Ovary (tissue), 9 donors: ENCODE data around the gene ANKS1B. TPM values are rescaled to one million over a fixed set of nuclear protein-coding genes. Genes with fewer than 3 reads are reported as not detected.
A peak's percentile ranks its signal among the peaks of the same experiment; 100 is the strongest.
"Not testable (repeated sequence)": the region's sequence is repeated elsewhere in the genome, so short reads cannot be mapped to it uniquely, and the experiment has no call there.

Source experiments
- DNase-seq, 5 donors: peaks; one replicate each; pipeline ENCODE4 v3.0.0-alpha.2; 2019 to 2020
- H3K27ac ChIP-seq, 2 donors: fragments of 200-600 bp; one replicate each; pipeline versions ENCODE4 v1.5.1 to v1.8.0; 2019 to 2022
- H3K27me3 ChIP-seq: fragments of 200-600 bp; one replicate; pipeline ENCODE4 v1.8.0; 2022
- H3K36me3 ChIP-seq: fragments of 200-600 bp; sonication (generic); one replicate; pipeline ENCODE4 v1.5.1; 2019
- H3K4me1 ChIP-seq: one replicate; pipeline ENCODE4 v1.8.1; 2013; ENCODE audit warnings: mild to moderate bottlenecking, moderate library complexity; ENCODE audit not compliant: insufficient read depth
- H3K4me3 ChIP-seq: fragments of 200-600 bp; sonication (generic); one replicate; pipeline ENCODE4 v1.5.1; 2017
- H3K9me3 ChIP-seq, 2 donors: fragments of 200-600 bp in 1 of 2; sonication (generic) in 1 of 2; one replicate each; pipeline versions ENCODE4 v1.5.1 to v1.8.1; 2013 to 2019; ENCODE audit warnings: mild to moderate bottlenecking in 1 of 2, moderate library complexity in 1 of 2
- CTCF ChIP-seq, 3 donors: fragments of 450-650 bp in 2 of 3; fragments of 200-600 bp in 1 of 3; IDR thresholded peaks; one replicate each; pipeline versions ENCODE4 v1.5.1 to v1.8.0; 2016 to 2022; ENCODE audit warnings: antibody characterized with exemption in 3 of 3, mild to moderate bottlenecking in 1 of 3
- EP300 ChIP-seq: sonication (generic); formaldehyde crosslinking; IDR thresholded peaks from one replicate; pipeline ENCODE4 v1.6.1; 2017; ENCODE audit warnings: antibody characterized with exemption
- POLR2A ChIP-seq: fragments of 450-650 bp; IDR thresholded peaks from one replicate; pipeline ENCODE4 v1.6.1; 2017; ENCODE audit warnings: antibody characterized with exemption, mild to moderate bottlenecking, moderate library complexity
- WGBS, 3 donors: extraction: QIAGEN DNeasy Blood & Tissue Kit in 1 of 3; methylation state at CpG; one replicate each; pipeline versions ENCODE4 v1.1.5 to v1.1.7; 2013 to 2017; 5-methylcytosine and 5-hydroxymethylcytosine counted together
- intact Hi-C, 4 donors: fragments of 100-400 bp; cut with DNase I; formaldehyde crosslinking; loops; one replicate each; pipeline versions ENCODE4 v1.11.0 to v1.15.1; 2022 to 2023
- polyA plus RNA-seq, 2 donors: library from polyadenylated mRNA; stranded (reverse); fragments of 200-250 nt in 1 of 2; fragments of 350-450 nt in 1 of 2; fragmentation: Illumina TruSeq in 1 of 2; extraction: RNeasy Lipid Tissue Mini Kit (QIAGEN cat#74804) in 1 of 2; gene quantifications; one replicate each; pipeline ENCODE4 v1.2.3, GENCODE V29; 2013 to 2014
- total RNA-seq, 7 donors: library from RNA; depleted of rRNA in 2 of 7; stranded (reverse); fragments of >200 nt in 2 of 7; fragmentation: NEBNext Ultra II Directional in 3 of 7; extraction: Animal tissue kit (Norgen Biotek cat#: 25700) in 3 of 7; gene quantifications; one replicate each; pipeline versions ENCODE4 v1.1.0 to v1.2.4, GENCODE V29; 2016 to 2023
- donor health status: DM: no; HTN: no; CAD: no; lungs with moderate emphysema.
- donor health status: DM: no; HTN: no; CAD: no.
- donor health status: Bipolar disorder and iron deficiency.
- donor health status: DM: yes; HTN: yes; CAD: no.
- donor health status: DM: no; HTN: no; CAD: no.
- donor health status: DM: yes; HTN: yes; CAD: no.

The ANKS1B gene
- total and polyA plus RNA-seq, 9 donors, result 0.80 to 34.9 (median 7.7) TPM

- no peaks in the 10 kb centered on the region for H3K36me3 ChIP-seq
- intact Hi-C loops, result no loop called here
- H3K27me3 ChIP-seq, result no peaks in the 10 kb centered on the region
- no peaks in the 10 kb centered on the region for H3K4me1 ChIP-seq
- no peak overlapping the region for H3K4me3 ChIP-seq
- H3K27ac ChIP-seq, result no peak overlapping the region
- no peaks in the 10 kb centered on the region for H3K9me3 ChIP-seq
- no peak for DNase-seq
- TF ChIP-seq CTCF (IDR thresholded peaks at IDR 0.05) (no peak), POLR2A (no peak), EP300 (no peak)
- WGBS, 3 donors, result 87 to 97% (median 96%) methylated on average over 2 of the region's 2 CpGs
Observed at GRCh38 chr12:98847242-98847641, 1137.5 kb downstream of the ANKS1B start.

- no peak overlapping the region for H3K4me3 ChIP-seq
- H3K27me3 ChIP-seq, result no peaks in the 10 kb centered on the region
- DNase-seq, result no peak
- TF ChIP-seq CTCF (IDR thresholded peaks at IDR 0.05), result no peak
- TF ChIP-seq POLR2A, result no peak
- TF ChIP-seq EP300, result no peak
- intact Hi-C loops, result no loop called here
- H3K36me3 ChIP-seq, result no peaks in the 10 kb centered on the region
- H3K4me1 ChIP-seq, result no peaks in the 10 kb centered on the region
- H3K9me3 ChIP-seq, result no peaks in the 10 kb centered on the region
- no peak overlapping the region for H3K27ac ChIP-seq
Observed at GRCh38 chr12:98845957-98846356, 1138.8 kb downstream of the ANKS1B start.

- WGBS, 3 donors, result 91 to 96% (median 91%) methylated on average over 3 of the region's 3 CpGs
- Histone ChIP-seq H3K4me1 (no peaks in the 10 kb centered on the region), H3K27ac (no peak overlapping the region), H3K9me3 (no peaks in the 10 kb centered on the region), H3K4me3 (no peak overlapping the region), H3K36me3 (no peaks in the 10 kb centered on the region), H3K27me3 (no peaks in the 10 kb centered on the region)
- TF ChIP-seq CTCF (IDR thresholded peaks at IDR 0.05) (no peak), POLR2A (no peak), EP300 (no peak)
- no peak for DNase-seq
- intact Hi-C loops, result no loop called here
Observed at GRCh38 chr12:98840325-98840724, 1144.4 kb downstream of the ANKS1B start.

- no peaks in the 10 kb centered on the region for H3K9me3 ChIP-seq
- no peaks in the 10 kb centered on the region for H3K36me3 ChIP-seq
- no peaks in the 10 kb centered on the region for H3K4me1 ChIP-seq
- TF ChIP-seq EP300 (no peak), CTCF (IDR thresholded peaks at IDR 0.05) (peak in 1 of 3 donors; percentile 18)
- peak in 2 of 5 donors; percentile 15 to 40 for DNase-seq
- H3K27ac ChIP-seq, result no peak overlapping the region
- intact Hi-C loops, result no loop called here
- 8 to 28% (median 8%) methylated on average over 7 of the region's 7 CpGs for WGBS, 3 donors
- H3K27me3 ChIP-seq, result no peaks in the 10 kb centered on the region
- no peak overlapping the region for H3K4me3 ChIP-seq
Observed at GRCh38 chr12:98838231-98838647, 1146.5 kb downstream of the ANKS1B start.

GRCh38 chr12:98837134-98837752 lies 1147.5 kb downstream of the ANKS1B start:
- intact Hi-C loops, H3K36me3 ChIP-seq, H3K4me3 ChIP-seq, H3K27ac ChIP-seq, DNase-seq, H3K9me3 ChIP-seq, H3K27me3 ChIP-seq, H3K4me1 ChIP-seq: not testable (repeated sequence)
- WGBS, 3 donors, result 78 to 86% (median 81%) methylated on average over 11 to 12 of the region's 12 CpGs
